Left kidney (tissue), 2 donors: Measurements from ENCODE around the gene ABCC5. TPM values are rescaled to one million over a fixed set of nuclear protein-coding genes. Genes with fewer than 3 reads are reported as not detected.

Experiments used
- DNase-seq: peaks from one replicate; pipeline ENCODE4 v3.0.0-alpha.2; 2013
- polyA plus RNA-seq: library from polyadenylated mRNA; unstranded; fragments of 120-200 nt; gene quantifications from one replicate; pipeline ENCODE4 v1.2.1, GENCODE V29; 2013; ENCODE audit not compliant: insufficient read length

The ABCC5 gene
- polyA plus RNA-seq, 1 donor = 68.0 TPM

- DNase-seq = no peak
These were observed 92.7 kb downstream of the ABCC5 start for GRCh38 chr3:183924956-183925355.

- no peak for DNase-seq
These were observed 93.1 kb downstream of the ABCC5 start for GRCh38 chr3:183924543-183924942.

- DNase-seq = no peak
These were observed 95.3 kb downstream of the ABCC5 start for GRCh38 chr3:183922421-183922820.

- DNase-seq = no peak
These were observed 96.6 kb downstream of the ABCC5 start for GRCh38 chr3:183921096-183921495.

- no peak for DNase-seq
These were observed 97.3 kb downstream of the ABCC5 start for GRCh38 chr3:183920416-183920815.

GRCh38 chr3:183918178-183918577, 99.5 kb downstream of the ABCC5 start:
- no peak for DNase-seq

- no peak for DNase-seq
These were observed 99.9 kb downstream of the ABCC5 start for GRCh38 chr3:183917776-183918175.

- DNase-seq = no peak
These were observed 102.8 kb downstream of the ABCC5 start for GRCh38 chr3:183914856-183915255.

GRCh38 chr3:183913580-183913920, 104.1 kb downstream of the ABCC5 start:
- no peak for DNase-seq

GRCh38 chr3:183912895-183913579, 104.6 kb downstream of the ABCC5 start:
- no peak for DNase-seq

GRCh38 chr3:183911763-183912506, 105.7 kb downstream of the ABCC5 start:
- DNase-seq = no peak

- DNase-seq = no peak
These were observed 106.6 kb downstream of the ABCC5 start for GRCh38 chr3:183911087-183911486.

- DNase-seq = no peak
These were observed 108.6 kb downstream of the ABCC5 start for GRCh38 chr3:183909030-183909600.

GRCh38 chr3:183907911-183908331, 109.8 kb downstream of the ABCC5 start:
- no peak for DNase-seq

- DNase-seq = no peak
These were observed 110.5 kb downstream of the ABCC5 start for GRCh38 chr3:183907176-183907575.

GRCh38 chr3:183906234-183906921, 111.3 kb downstream of the ABCC5 start:
- DNase-seq = no peak

GRCh38 chr3:183904833-183905780, 112.6 kb downstream of the ABCC5 start:
- DNase-seq = no peak

- DNase-seq = no peak
These were observed 119.7 kb downstream of the ABCC5 start for GRCh38 chr3:183898028-183898431.

GRCh38 chr3:183897606-183898005, 120.1 kb downstream of the ABCC5 start:
- no peak for DNase-seq

- DNase-seq = no peak
These were observed 121.1 kb downstream of the ABCC5 start for GRCh38 chr3:183896610-183897009.

GRCh38 chr3:183896184-183896583, 121.5 kb downstream of the ABCC5 start:
- DNase-seq = no peak

GRCh38 chr3:183895774-183896173, 121.9 kb downstream of the ABCC5 start:
- no peak for DNase-seq
